ENCODE results near the gene APPBP2. TPM values are rescaled to one million over a fixed set of nuclear protein-coding genes. Genes with fewer than 3 reads are reported as not detected.
"Not testable (repeated sequence)": the region's sequence is repeated elsewhere in the genome, so short reads cannot be mapped to it uniquely, and the experiment has no call there.

The APPBP2 gene
- total RNA-seq, 1 donor from 2014 or later = 19.9 TPM

DNA sequence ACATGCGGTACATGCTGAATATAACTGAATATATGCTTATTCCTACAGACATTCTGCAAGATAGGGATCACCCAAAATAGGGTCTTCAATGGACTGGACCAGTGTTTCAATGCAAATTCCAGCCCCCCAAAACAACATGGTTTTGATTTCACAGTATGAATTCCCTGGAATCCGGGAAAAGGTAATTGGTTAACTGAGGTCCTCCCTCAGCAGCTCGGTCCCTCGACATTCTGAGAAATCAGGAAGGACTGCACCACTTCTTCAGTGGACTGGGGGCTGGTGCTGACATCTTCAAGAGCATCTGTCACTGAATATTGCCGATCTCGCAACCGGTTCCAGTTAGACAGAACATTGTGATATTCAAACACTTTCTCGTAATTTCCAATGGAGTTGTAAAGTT lies 78.7 kb downstream of the APPBP2 start:
- DNase-seq (ENCODE audit: low spot score) = no peak
- intact Hi-C loops (cut with DNase I) = no loop called here

DNA sequence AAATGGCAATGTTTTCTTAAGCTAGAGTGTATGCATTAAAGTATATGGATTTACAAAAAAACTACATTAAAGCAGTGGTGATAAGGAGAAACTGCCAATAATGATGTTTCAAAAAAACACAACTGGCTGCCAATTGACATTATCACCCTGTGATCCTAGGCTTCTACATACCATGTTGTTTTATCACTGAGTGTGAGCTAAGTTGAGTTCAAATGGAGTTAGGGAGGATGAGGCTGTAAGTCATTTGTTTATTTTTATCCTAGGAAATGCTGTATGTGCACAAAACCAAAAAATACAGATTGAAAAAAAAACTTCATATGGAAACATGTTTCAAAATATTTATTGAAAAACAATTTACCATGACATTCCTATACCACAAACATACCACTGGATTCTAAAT lies 80.9 kb downstream of the APPBP2 start:
- intact Hi-C loops (cut with DNase I) = no loop called here

DNA sequence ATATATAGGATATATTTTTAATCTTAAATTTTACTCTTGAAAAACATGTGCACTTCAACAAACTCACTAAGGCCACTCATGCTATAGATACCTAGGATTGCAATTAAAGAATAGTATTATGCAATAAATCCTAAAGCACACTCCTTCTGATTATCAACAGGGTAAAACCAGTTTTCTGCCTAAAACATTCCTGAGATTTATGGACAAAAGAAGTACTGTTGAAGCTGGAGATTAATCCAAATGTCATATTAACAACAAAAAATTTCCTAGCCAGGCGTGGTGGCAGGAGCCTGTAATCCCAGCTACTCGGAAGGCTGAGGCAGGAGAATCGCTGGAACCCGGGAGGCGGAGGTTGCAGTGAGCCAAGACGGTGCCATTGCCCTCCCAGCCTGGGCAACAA lies 82.3 kb downstream of the APPBP2 start:
- intact Hi-C loops (cut with DNase I) = no loop called here
- DNase-seq (ENCODE audit: low spot score) = no peak

More for the DNA sequence above, 80.9 kb downstream of the APPBP2 start:
- DNase-seq (ENCODE audit: low spot score) = no peak

DNA sequence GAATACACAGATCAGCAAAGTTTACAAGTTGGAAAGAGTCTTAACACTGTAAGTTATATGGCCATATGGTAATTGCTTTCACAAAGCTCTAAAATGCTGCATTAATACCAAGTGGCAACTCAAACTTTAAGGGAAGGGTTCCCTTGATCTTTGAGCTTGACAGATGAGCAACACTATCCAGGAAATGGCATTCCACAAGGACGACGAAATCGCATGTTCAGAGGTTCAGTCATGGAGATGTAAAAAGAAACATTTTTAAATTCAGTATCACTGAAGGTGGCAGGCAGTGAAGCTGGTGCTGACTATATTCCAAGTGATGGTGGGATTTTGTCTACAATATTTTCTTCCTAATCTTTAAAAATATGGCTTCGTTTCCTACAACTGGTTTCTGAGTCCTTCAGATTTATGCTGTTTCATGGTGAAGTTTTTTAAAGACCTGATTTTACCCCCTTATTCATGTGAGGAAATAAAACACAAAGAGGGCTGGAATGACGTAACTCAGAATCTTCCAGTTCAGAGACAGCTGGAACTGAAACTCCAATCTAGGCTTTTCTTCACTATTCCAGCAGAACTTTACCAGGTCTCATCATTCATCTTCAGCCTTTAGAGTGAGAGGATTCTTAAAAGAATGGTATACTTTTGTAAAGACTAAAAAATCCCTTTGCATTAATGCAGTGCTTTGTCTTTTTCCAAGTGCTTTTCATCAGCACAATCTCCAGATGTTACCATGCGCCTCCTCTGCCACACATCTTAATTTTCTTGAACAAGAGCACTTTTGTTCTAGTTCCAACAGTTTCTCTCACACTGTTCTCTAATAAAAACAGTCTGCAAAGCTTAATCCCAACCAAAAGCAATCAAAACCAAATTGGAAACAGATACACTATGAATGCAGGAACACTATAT lies 83.5 kb downstream of the APPBP2 start:
- intact Hi-C loops (cut with DNase I) = no loop called here
- DNase-seq (ENCODE audit: low spot score) = no peak

DNA sequence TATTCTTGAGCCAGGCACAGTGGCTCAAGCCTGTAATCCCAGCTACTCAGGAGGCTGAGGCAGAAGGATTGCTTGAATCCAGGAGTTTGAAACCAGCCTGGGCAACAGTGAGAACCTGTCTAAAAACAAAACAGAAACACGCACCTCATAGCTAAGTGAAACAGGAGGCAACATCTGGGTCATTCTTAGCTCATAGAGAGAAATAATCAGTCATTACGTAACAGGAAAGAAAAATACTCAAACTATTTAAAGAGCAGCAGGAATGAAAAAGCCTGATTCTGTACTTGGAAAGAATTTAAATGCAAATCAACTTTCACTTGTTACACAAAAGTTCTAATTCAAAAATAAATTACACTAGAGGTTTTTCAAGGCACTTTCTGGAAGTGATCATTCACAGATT lies 86.5 kb downstream of the APPBP2 start:
- intact Hi-C loops (cut with DNase I) = loop anchor here (5.0 kb wide), 2 partner anchors 52 to 207 kb away; no protein-coding TSS in a partner anchor
- DNase-seq (ENCODE audit: low spot score) = no peak

DNA sequence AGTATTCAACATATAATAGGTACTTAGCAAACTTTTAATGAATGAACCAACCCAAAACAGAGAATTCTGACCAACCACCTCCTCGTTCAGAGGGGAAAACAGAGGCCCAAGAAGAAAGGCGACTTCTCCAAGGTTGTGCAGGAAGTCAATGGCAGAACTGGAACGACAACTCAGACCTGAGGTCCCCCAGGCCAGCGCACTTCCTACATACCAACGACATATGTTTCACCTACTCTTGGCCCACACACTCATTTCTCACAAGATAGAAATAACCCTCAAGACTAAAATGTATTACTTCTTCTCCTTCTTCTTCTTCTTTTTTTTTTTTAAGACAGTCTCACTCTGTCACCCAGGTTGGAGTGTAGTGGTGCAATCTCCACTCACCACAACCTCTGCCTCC lies 89.4 kb downstream of the APPBP2 start:
- intact Hi-C loops (cut with DNase I) = loop anchor here (1.0 to 5.0 kb wide), 3 partner anchors 49 to 295 kb away; no protein-coding TSS in a partner anchor
- no peak for DNase-seq (ENCODE audit: low spot score)

DNA sequence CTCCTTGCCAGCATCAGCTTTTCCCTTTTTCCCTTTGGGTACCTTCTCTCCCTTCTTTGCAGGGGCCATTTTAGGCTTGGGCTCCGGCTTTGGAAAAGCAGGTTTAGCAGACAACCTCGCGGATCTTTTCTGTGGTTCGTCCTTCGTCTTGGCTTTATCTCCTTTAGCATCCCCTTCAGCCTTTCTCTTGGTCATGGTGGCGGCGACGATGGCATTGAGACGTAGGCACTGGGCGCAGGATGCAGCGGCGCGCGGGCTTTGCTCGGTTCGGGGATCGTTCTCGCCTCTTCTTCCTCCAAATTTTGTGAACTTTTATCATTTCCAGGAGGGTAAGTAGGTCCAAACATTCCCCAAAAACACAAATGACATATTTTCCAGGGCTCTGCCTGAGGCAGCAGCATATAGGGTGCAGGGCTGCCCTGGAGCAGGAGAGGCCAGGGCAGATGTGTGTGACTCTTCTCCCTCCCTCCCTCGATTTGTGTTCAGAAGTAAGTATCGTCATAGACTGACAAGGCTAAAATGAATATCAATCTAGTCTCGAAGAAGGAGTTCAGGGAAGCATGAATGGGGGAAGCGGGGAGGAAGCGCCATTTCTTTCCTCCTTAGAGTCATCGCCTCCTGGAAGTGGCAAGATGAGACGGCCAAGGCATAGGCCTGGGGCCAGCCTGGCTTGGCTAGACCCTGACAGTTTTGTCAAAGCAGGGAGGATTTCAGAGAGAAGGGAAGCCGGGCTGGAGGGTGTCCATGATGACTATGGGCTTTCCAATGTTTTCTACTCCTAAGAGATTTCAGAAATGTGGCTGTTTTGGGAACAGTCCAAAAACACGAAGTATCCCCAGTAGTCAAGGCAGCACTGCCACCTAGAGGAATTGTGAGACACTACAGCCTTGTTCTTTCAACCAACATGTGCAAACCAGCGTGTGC lies 90.5 kb downstream of the APPBP2 start:
- intact Hi-C loops (cut with DNase I) = loop anchor here (1.0 to 5.0 kb wide), 3 partner anchors 48 to 294 kb away; no protein-coding TSS in a partner anchor
- DNase-seq (ENCODE audit: low spot score) = no peak

DNA sequence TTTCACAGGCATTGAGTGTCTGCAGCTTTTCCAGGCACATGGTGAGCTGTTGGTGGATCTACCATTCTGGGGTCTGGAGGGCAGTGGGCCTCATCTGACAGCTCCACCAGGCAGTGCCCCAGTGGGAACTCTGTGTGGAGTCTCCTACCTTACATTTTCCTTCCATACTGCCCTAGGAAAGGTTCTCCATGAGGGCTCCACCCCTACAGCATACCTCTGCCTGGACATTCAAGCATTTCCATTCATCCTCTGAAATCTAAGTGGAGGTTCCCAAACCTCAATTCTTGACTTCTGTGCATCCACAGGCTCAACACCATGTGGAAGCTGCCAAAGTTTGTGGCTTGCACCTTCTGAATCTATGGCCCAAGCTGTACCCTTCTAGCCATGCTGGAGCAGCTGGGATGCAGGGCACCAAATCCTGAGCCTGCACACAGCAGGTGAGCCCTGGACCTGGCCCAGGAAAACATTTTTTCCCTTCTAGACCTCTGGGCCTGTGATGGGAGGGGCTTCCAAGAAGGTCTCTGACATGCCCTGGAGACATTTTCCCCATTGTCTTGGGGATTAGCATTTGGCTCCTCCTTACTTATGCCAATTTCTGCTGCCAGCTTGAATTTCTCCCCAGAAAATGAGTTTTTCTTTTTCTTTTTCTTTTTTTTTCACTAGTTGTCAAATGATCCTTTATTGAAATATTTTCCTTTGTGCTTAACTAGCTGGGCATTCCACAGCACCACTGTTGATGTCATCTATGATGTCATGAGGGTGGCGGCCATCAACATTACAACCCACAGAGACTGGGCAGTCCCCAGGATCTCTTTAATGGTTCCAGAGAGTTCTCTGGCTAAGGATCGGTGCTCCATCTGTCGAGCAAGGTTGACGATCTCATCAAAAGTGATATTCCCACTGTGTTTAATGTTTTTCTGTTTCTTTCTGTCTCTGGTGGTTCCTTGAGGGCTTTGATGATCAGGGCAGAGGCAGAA lies 92.7 kb downstream of the APPBP2 start:
- DNase-seq (ENCODE audit: low spot score); intact Hi-C loops (cut with DNase I): not testable (repeated sequence)

DNA sequence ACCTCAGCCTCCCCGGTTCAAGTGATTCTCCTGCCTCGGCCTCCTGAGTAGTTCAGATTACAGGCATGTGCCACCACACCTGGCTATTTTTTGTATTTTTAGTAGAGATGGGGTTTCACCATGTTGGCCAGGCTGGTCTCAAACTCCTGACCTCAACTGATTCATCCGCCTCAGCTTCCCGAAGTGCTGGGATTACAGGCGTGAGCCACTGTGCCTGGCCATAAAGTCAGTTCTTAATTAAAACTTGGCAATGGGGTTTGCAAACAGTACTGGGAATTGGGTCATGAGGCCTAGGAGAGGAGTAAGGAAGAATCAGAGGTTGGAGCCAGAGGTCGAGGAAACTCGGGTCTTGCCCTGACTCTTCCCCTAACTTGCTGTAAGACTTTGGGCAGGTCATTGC lies 95.5 kb downstream of the APPBP2 start:
- DNase-seq (ENCODE audit: low spot score); intact Hi-C loops (cut with DNase I): not testable (repeated sequence)

DNA sequence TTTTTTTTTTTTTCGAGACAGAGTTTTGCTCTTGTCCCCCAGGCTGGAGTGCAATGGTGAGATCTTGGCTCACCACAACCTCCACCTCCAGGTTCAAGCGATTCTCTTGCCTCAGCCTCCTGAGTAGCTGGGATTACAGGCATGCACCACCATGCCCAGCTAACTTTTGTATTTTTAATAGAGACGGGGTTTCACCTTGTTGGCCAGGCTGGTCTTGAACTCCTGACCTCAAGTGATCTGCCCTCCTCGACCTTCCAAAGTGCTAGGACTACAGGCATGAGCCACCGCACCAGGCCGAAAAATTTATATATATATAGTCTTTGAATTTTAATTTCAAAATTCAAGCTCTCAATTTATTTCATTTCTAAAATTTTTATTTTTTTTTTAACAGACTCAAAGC lies 97.6 kb downstream of the APPBP2 start:
- DNase-seq (ENCODE audit: low spot score); intact Hi-C loops (cut with DNase I): not testable (repeated sequence)

DNA sequence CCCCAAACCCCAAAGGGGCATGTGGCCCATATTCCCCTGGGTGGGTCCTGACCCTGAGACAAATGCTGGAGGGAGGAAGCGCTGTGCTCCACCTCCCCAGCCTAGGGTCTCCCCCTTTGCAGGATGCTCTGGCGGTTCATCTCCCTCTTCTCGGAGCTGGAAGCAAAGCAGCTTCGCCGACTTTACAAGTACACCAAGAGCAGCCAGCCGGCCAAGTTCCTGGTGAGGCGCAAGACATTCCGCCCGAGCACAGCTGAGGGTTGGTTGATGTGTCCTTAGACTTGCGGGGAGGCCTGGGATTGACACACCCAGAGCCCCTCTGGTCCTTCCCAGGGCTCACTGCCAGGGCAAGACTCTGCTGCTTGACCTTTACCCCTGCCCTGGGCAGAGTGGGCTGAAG lies 99.4 kb downstream of the APPBP2 start:
- intact Hi-C loops (cut with DNase I) = no loop called here
- DNase-seq (ENCODE audit: low spot score) = no peak

DNA sequence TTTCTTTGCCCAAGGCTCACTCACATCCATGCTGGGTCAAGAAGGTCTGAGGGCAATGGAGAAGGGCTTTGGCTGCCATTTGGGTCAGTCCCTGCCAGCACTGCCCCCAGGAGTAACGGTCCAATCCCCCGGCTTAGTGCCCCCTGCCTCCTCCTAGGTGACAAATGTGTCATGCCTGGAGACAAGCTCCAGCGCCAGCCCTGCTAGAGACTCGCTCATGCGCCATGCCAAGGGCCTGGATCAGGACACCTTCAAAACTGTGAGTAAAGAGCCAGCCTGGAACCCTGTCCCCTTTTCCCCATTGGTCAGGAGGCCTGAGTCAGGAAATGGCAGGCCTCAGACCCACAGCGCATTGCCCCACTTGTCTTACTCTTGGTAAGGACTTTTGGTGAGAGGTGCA lies 100.4 kb downstream of the APPBP2 start:
- intact Hi-C loops (cut with DNase I) = no loop called here
- DNase-seq (ENCODE audit: low spot score) = no peak

DNA sequence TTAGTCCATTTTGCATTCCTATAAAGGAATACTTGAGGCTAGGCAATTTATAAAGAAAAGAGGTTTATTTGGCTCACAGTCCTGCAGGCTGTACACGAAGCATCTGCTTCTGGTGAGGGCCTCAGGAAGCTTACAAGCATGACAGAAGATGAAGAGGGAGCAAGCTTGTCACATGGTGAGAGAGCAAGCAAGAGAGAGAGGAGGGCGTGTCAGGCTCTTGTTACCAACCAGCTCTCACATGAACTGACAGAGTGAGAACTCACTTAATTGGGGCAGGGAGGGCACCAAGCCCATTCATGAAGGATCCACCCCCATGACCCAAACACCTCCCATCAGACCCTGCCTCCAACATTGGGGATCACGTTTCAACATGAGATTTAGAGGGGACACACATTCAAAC lies 102.2 kb downstream of the APPBP2 start:
- DNase-seq (ENCODE audit: low spot score) = no peak
- intact Hi-C loops (cut with DNase I) = no loop called here

DNA sequence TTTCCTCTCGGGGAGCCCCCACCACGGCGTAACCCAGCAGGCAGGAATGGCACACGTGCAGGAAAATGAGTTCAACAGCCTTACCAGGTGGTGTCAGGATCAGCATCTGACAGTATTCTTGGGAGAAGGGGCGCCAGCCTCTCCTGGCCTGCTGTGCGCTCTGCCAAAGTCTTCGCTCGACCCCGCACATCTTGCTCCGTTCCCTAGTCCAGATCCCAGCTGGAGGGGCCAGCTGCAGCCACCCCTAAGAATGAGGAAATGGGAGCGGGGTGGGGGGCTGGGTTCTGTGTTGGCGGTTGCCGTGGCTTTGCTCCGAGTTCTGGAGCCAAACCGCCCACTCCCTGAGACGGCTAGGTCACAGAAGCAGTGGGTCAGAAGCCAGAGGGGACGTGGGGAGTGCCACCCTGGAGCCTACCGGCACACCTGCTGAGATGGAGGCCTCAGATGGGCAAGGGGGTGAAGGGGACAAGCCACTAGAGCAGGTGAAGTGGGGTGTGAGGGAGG lies 103.8 kb downstream of the APPBP2 start, which contains the start of gene CHCT1:
TSS of gene CHCT1 (plus strand) at position 328 of the 504 bp plus-strand sequence. CDS start at position 432, 104 bp downstream.
- no peak for DNase-seq (ENCODE audit: low spot score)
- intact Hi-C loops (cut with DNase I) = no loop called here

DNA sequence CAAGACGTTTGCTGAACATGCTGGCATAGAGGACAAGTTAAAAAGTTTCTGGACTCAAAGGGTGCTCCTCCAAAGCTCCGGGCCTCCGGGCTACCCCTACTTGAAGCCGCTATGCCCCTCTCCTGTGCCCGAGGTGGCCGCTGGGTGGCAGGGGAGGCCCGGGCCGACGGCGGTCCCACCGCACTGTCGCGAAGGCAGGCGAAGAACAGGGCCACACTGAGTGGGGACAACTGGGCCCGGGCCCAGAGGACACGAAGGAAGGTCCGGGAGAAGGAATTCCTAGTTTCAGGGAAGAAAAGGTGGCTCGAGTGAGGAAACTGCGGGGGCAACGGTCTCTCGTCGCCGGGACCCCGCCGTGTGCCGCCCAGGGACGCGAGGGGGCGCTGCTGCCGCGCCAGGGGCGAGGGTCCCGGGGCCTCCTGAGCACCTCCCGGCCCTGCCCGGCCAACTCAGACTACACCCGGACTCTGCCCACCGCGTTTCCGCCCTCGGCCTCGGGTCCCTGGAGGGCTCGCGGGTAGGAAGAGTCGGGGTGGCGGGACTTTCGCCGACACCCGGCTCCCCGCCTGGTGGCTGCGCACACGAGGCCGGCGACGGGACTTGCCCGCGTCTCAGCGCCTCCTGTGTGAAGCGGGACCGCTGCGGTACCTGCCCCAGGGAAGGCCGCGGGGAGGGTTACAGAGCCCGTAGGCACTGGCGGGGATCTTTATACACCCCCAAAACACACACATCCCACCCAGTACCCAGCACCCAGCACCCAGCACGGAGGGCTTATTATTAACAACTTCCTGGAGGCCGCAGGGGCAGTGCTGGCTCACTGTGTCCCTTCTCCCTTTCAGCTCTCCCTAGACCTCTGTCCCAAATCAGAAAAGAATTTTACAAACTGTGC lies 104.5 kb downstream of the APPBP2 start:
- DNase-seq (ENCODE audit: low spot score) = peak; percentile 87
- intact Hi-C loops (cut with DNase I) = no loop called here

DNA sequence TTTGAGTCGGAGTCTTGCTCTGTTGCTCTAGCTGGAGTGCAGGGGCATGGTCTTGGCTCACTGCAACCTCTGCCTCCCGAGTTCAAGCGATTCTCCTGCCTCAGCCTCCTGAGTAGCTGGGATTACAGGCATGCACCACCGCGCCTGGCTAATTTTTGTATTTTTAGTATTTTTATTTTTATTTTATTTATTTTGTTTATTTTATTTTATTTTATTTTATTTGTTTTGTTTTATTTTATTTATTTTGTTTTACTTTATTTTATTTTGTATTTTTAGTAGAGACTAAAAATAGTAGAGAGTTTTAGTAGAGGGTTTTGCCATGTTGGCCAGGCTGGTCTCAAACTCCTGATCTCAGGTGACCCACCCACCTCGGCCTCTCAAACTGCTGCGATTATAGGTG lies 106.2 kb downstream of the APPBP2 start:
- intact Hi-C loops (cut with DNase I); DNase-seq (ENCODE audit: low spot score): not testable (repeated sequence)

DNA sequence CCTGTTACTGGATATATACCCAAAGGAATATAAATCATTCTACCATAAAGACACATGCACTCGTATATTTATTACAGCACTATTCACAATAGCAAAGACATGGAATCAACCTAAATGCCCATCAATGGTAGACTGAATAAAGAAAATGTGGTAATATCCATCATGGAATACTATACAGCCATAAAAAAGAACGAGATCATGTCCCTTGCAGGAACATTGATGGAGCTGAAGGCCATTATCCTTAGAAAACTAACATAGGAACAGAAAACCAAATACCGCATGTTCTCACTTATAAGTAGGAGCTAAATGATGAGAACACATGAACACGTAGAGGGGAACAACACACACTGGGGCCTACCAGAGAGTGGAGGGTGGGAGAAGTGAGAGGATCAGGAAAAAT lies 107.0 kb downstream of the APPBP2 start:
- DNase-seq (ENCODE audit: low spot score); intact Hi-C loops (cut with DNase I): not testable (repeated sequence)
